ENCODE measurements around the gene OR56A3. TPM values are rescaled to one million over a fixed set of nuclear protein-coding genes. Genes with fewer than 3 reads are reported as not detected.

The OR56A3 gene
- total and polyA plus RNA-seq, 10 of the 15 experiments (the other 5 are each of a cell fraction or from before 2014, with no cell fraction given), result not detected

GRCh38 chr11:5968394-5968793 is 26.3 kb downstream of the OR56A3 start, which contains the start of gene OR56A5:
TSS of gene OR56A5 (minus strand) at chr11:5968494. CDS start at chr11:5968494, 0 bp downstream.
- ATAC-seq (no peak), FAIRE-seq (no peak), DNase-seq (ENCODE audit: low read depth, low spot score) (no peak)
- TF ChIP-seq MYB (IDR thresholded peaks at IDR 0.05; ENCODE audit: borderline replicate concordance, low read depth, low read length) (no peak), CBFB (IDR thresholded peaks at IDR 0.05; ENCODE audit: low read depth) (no peak), RAD51 (IDR thresholded peaks at IDR 0.05) (no peak), HDGF (IDR thresholded peaks at IDR 0.05) (no peak), ZNF592 (IDR thresholded peaks at IDR 0.05) (no peak)
- no peaks in the 10 kb centered on the region; the same call in 2 of the 3 replicates for H3K9me3 ChIP-seq (replicated peaks; ENCODE audit: control insufficient read depth, insufficient read depth, low read length)
- H3K9ac ChIP-seq (ENCODE audit: control insufficient read depth, insufficient read depth, low read length), result no peak within 1 kb of the TSS
- no peaks in the 10 kb centered on the region for H3K79me2 ChIP-seq (ENCODE audit: control insufficient read depth, insufficient read depth, low read length)
- ChIA-PET SMC1A (ENCODE audit: uncharacterized antibody, unreplicated experiment) (no interaction called here), POLR2A (no interaction called here), CTCF (no interaction called here), RAD21 (ENCODE audit: unreplicated experiment) (no interaction called here)
- H3K4me3 ChIP-seq, result no peak within 1 kb of the TSS
- no peak within 1 kb of the TSS for H2AFZ ChIP-seq (ENCODE audit: control insufficient read depth, low read depth, low read length)
- no TSS peak for BruUV-seq (replicated peaks)
- no peak within 1 kb of the TSS for H3K27ac ChIP-seq (ENCODE audit: control insufficient read depth, insufficient read depth)
- no peaks in the 10 kb centered on the region for H3K4me1 ChIP-seq (ENCODE audit: control insufficient read depth, insufficient read depth, low read length)
- no peaks in the 10 kb centered on the region for H3K27me3 ChIP-seq (replicated peaks in 1 of 2; ENCODE audit: control insufficient read depth in 2 of 2, insufficient read depth in 2 of 2, low read length in 1 of 2)
- intact Hi-C loops (cut with micrococcal nuclease; ENCODE audit: unreplicated experiment) (no loop called here), in situ Hi-C loops (cut with MboI) (no loop called here)
- no peaks in the 10 kb centered on the region for H3K36me3 ChIP-seq (ENCODE audit: control insufficient read depth in 2 of 2, insufficient read depth in 2 of 2, low read length in 1 of 2)
- no peaks in the 10 kb centered on the region for H4K20me1 ChIP-seq (ENCODE audit: control insufficient read depth, insufficient read depth)
- H3K4me2 ChIP-seq (ENCODE audit: control insufficient read depth, insufficient read depth), result no peak within 1 kb of the TSS

Measured in GM12878 (cell line).